ENCODE results near the gene BRDT.

The BRDT gene

DNA sequence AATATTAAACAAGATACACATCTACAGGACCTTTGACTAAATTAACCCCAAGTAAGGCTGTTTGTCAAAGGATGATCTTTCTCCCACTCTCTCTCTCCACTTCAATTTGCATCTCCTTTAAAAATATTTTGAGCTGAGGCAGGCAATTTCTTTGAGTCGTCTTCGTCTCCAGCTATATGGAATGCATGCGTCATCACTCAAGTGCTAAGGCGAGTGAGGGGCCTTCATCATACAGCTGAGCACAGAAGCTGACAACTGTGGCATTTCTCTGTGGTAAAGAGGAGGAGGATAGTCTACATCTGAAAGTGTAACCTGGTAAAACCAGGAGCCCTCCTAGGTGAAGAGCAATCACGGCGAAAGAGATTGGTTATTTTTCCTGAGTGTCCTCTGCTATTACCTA lies 88.2 kb downstream of the BRDT start:
- Histone ChIP-seq H3K9ac (ENCODE audit: low read length) (no peak overlapping the region), H3K4me1 (ENCODE audit: low read length) (no peaks in the 10 kb centered on the region), H3K36me3 (replicated peaks; ENCODE audit: low read depth, low read length) (no peaks in the 10 kb centered on the region), H4K20me1 (ENCODE audit: insufficient read depth, low read length) (no peaks in the 10 kb centered on the region), H3K27me3 (ENCODE audit: low read depth, low read length) (no peaks in the 10 kb centered on the region), H3K27ac (ENCODE audit: low read length) (no peak overlapping the region), H3K9me3 (ENCODE audit: insufficient read depth, low read length) (no peaks in the 10 kb centered on the region), H2AFZ (ENCODE audit: low read depth, low read length) (no peak overlapping the region), H3K79me2 (ENCODE audit: low read length) (no peaks in the 10 kb centered on the region), H3K4me3 (ENCODE audit: low read length) (no peak overlapping the region), H3K4me2 (ENCODE audit: low read length) (no peak overlapping the region)
- TF ChIP-seq EZH2phosphoT487 (IDR thresholded peaks at IDR 0.05; ENCODE audit: low read depth) = no peak
- TF ChIP-seq, protein P1, sequence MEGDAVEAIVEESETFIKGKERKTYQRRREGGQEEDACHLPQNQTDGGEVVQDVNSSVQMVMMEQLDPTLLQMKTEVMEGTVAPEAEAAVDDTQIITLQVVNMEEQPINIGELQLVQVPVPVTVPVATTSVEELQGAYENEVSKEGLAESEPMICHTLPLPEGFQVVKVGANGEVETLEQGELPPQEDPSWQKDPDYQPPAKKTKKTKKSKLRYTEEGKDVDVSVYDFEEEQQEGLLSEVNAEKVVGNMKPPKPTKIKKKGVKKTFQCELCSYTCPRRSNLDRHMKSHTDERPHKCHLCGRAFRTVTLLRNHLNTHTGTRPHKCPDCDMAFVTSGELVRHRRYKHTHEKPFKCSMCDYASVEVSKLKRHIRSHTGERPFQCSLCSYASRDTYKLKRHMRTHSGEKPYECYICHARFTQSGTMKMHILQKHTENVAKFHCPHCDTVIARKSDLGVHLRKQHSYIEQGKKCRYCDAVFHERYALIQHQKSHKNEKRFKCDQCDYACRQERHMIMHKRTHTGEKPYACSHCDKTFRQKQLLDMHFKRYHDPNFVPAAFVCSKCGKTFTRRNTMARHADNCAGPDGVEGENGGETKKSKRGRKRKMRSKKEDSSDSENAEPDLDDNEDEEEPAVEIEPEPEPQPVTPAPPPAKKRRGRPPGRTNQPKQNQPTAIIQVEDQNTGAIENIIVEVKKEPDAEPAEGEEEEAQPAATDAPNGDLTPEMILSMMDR (IDR thresholded peaks at IDR 0.05; ENCODE audit: low read depth, low read length) = no peak

DNA sequence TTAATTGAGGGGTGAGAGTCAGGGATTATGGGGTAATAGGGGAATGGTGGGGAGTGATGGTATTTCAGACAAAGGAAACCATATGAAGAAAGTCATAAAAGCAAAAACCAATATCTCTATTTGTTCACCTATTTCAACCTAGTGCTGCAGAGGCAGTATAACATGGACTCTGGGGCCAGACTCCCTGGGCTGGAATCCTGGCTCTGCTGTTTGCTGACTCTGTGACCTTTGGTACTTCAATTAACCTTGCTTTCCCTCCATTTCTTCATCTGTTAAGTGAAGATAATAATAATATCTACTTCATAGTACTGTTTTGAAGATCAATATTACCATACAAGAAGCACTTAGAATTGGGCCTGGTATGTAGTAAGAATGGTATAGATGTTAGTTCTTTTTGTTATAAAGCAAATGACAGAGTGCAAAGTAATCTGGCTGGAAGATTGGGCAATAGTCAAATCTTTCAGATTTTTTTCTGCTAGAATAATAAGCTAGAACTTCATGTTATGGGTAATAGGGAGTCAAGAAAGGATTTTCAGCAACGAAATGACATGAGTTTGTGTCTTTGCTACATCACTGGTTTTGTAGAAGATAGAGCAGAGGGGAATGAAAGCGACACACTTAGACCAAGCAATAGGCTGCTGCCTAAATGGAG lies 89.6 kb downstream of the BRDT start:
- Histone ChIP-seq H3K9me3 (ENCODE audit: insufficient read depth, low read length) (no peaks in the 10 kb centered on the region), H4K20me1 (ENCODE audit: insufficient read depth, low read length) (no peaks in the 10 kb centered on the region), H3K4me3 (ENCODE audit: low read length) (no peak overlapping the region), H3K27ac (ENCODE audit: low read length) (no peak overlapping the region), H3K4me1 (ENCODE audit: low read length) (no peaks in the 10 kb centered on the region), H3K4me2 (ENCODE audit: low read length) (no peak overlapping the region), H3K9ac (ENCODE audit: low read length) (no peak overlapping the region), H2AFZ (ENCODE audit: low read depth, low read length) (no peak overlapping the region), H3K79me2 (ENCODE audit: low read length) (no peaks in the 10 kb centered on the region), H3K27me3 (ENCODE audit: low read depth, low read length) (no peaks in the 10 kb centered on the region), H3K36me3 (replicated peaks; ENCODE audit: low read depth, low read length) (no peaks in the 10 kb centered on the region)
- TF ChIP-seq, protein P1 (IDR thresholded peaks at IDR 0.05; ENCODE audit: low read depth, low read length) = no peak
- no peak for TF ChIP-seq EZH2phosphoT487 (IDR thresholded peaks at IDR 0.05; ENCODE audit: low read depth)

DNA sequence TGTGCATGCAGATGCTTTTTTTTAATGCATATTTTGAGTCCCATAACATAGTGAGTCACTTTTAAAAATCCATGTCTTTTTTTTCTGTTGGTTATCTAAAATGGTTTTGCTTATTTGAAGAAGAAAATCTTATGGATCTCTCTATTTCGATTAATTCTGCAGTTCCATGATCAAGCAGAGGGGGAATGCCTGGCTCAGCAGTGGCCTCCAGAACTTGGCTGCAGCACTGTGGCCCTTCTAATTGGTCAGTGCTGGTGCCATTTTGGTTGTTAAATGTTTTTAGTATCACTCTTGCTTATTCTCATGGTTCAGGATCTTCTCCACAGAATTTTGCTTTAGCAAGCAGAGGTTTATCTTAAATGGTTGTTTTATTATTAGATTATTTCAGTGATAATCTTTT lies 91.8 kb downstream of the BRDT start:
- H3K9ac ChIP-seq (ENCODE audit: low read length) = no peak overlapping the region
- no peaks in the 10 kb centered on the region for H3K27me3 ChIP-seq (ENCODE audit: low read depth, low read length)
- no peaks in the 10 kb centered on the region for H3K79me2 ChIP-seq (ENCODE audit: low read length)
- no peaks in the 10 kb centered on the region for H3K36me3 ChIP-seq (replicated peaks; ENCODE audit: low read depth, low read length)
- H3K9me3 ChIP-seq (ENCODE audit: insufficient read depth, low read length) = no peaks in the 10 kb centered on the region
- H3K4me1 ChIP-seq (ENCODE audit: low read length) = no peaks in the 10 kb centered on the region
- TF ChIP-seq, protein P1 (IDR thresholded peaks at IDR 0.05; ENCODE audit: low read depth, low read length) = no peak
- no peak for TF ChIP-seq EZH2phosphoT487 (IDR thresholded peaks at IDR 0.05; ENCODE audit: low read depth)
- no peak overlapping the region for H3K4me3 ChIP-seq (ENCODE audit: low read length)
- H2AFZ ChIP-seq (ENCODE audit: low read depth, low read length) = no peak overlapping the region
- H3K27ac ChIP-seq (ENCODE audit: low read length) = no peak overlapping the region
- H4K20me1 ChIP-seq (ENCODE audit: insufficient read depth, low read length) = no peaks in the 10 kb centered on the region
- no peak overlapping the region for H3K4me2 ChIP-seq (ENCODE audit: low read length)

DNA sequence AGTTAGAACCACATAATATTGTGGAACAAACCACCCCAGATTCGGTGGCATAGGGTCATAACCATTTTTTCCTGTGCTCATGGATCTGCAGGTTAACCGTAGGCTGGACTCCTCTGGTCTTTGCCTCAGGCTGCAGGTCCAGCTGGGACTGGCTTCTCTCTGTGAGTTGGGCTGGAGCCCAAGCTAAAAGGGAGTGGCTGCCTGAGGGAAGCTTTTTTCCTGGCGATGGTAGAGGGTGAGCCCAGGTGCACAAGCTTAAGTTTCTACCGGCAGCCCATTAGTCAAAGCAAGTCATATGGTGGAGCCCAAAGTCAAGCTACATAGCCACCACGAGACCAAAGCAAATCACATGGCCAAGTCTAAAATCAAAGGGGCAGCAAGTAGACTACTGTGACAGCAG lies 94.4 kb downstream of the BRDT start:
- Histone ChIP-seq H3K79me2 (ENCODE audit: low read length) (no peaks in the 10 kb centered on the region), H3K9me3 (ENCODE audit: insufficient read depth, low read length) (no peaks in the 10 kb centered on the region), H3K4me1 (ENCODE audit: low read length) (no peaks in the 10 kb centered on the region), H3K27ac (ENCODE audit: low read length) (no peak overlapping the region), H3K36me3 (replicated peaks; ENCODE audit: low read depth, low read length) (no peaks in the 10 kb centered on the region), H2AFZ (ENCODE audit: low read depth, low read length) (no peak overlapping the region), H3K27me3 (ENCODE audit: low read depth, low read length) (no peaks in the 10 kb centered on the region), H3K4me3 (ENCODE audit: low read length) (no peak overlapping the region), H3K9ac (ENCODE audit: low read length) (no peak overlapping the region), H3K4me2 (ENCODE audit: low read length) (no peak overlapping the region), H4K20me1 (ENCODE audit: insufficient read depth, low read length) (no peaks in the 10 kb centered on the region)
- TF ChIP-seq, protein P1 (IDR thresholded peaks at IDR 0.05; ENCODE audit: low read depth, low read length) = no peak
- TF ChIP-seq EZH2phosphoT487 (IDR thresholded peaks at IDR 0.05; ENCODE audit: low read depth) = no peak
